Renal pelvis (tissue), 4 donors: ENCODE results near the gene COA1. TPM values are rescaled to one million over a fixed set of nuclear protein-coding genes. Genes with fewer than 3 reads are reported as not detected.
"Not testable (repeated sequence)": the region's sequence is repeated elsewhere in the genome, so short reads cannot be mapped to it uniquely, and the experiment has no call there.

ENCODE experiments used
- DNase-seq: peaks from one replicate; pipeline ENCODE4 v3.0.0-alpha.2; 2013
- polyA plus RNA-seq, 3 donors: library from polyadenylated mRNA; unstranded; fragments of 120-200 nt; gene quantifications; one replicate each; pipeline ENCODE4 v1.2.1, GENCODE V29; 2013; ENCODE audit not compliant: insufficient read length in 3 of 3

Gene COA1
- polyA plus RNA-seq, 3 donors, result 70.2 to 90.1 (median 83.0) TPM

DNA sequence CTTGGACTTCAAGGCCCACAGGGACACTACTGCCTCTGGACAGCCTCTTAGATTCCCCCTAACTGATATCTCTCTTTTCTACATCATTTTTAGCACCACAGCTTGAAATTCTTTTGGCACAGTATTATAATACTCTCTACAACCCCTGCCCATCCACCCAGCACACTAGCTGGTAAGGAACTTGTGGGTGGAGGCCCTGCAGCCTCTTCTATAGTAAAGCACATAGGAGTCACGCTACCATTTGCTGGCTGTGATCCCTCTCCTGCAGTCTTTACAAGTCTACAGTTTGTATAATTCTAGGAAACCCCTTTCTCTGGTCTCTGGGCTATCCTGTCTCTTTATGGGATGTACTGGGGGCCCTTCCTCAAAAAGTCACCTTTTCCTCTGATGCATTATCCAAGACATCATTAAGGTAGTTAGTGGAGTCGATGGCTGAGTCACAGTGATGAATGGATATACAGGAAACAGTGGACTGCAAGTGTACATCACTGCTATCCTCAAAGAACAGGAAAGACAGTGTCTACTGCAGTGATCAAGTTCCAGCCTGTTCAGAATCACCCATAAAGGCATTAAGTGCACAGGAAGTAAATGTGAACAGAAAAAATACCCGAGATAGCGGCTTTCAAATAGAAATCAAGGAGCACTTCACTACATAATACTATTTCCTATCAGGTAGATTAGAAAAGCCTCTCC lies 92.1 kb downstream of the COA1 start:
- no peak for DNase-seq

DNA sequence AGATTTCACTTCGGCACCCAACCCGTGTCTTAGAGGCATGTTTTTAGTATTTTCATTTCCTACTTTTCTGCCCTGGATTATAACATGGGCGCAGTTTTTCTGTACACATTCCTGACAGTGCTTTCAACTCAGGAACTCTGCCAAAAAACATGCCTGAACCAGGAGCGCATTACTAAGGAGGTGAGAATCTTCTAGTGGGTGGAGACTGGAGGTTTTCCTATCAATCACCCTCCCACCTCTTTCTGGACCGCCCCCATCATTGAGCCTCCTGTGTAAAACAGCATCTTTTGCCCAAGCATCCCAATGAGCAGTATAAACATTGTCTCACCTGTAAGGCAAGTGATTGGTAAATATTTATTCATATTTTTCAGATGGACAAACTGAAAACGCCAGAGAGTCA lies 93.2 kb downstream of the COA1 start:
- DNase-seq, result no peak

DNA sequence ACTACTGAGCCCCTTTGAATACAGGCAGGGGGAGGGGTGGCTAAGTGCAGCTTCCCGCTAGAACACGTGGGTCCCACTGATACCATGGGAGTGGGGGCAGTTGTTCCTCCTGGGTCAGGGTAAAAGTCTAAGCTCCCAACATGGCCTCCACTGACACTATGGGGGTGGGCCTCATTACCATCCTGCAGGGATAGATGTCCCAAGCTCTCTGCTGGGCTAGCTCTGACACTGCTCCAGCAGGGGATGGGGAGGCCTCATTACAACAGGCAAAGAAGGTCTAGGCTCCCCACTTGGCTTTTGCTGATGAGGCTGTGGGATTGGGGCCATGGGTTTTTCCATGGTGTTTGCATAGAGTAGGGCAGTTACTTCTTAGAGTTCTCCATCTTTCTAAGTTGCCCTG lies 94.9 kb downstream of the COA1 start:
- DNase-seq, result no peak

DNA sequence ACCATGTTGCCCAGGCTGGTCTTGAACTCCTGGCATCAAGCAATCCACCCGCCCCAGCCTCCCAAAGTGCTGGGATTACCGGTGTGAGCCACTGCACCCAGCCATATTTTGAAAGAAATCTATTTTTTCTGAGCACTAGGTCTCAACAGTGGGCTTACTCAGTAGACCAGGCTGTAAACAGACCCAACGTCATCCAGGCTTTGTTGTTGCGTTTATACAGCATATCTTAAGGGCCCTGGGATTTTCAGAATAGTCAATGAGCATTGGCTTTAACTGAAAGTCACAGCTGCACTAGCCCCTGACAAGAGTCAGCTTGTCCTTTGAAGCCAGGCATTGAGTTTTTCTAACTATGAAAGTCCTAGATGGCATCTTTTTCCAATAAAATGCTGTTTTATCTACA lies 96.6 kb downstream of the COA1 start:
- no peak for DNase-seq

DNA sequence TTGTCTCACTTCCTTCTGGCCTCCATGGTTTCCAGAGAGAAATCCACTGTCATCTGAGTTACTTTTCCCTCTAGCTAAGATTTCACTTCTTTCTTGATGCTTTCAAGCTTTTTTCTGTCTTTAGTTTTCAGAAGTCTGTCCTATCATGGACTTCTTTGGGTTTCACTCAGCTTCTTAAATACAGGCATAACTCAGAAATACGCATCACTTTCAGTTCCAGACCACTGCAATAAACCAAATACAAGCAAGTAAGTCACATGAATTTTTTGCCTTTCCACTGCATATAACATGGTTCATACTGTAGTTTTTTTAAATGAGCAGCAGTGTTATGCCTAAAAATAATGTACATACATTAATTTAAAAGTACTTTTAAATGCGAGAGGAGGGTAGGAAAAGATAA lies 97.8 kb downstream of the COA1 start:
- no peak for DNase-seq

DNA sequence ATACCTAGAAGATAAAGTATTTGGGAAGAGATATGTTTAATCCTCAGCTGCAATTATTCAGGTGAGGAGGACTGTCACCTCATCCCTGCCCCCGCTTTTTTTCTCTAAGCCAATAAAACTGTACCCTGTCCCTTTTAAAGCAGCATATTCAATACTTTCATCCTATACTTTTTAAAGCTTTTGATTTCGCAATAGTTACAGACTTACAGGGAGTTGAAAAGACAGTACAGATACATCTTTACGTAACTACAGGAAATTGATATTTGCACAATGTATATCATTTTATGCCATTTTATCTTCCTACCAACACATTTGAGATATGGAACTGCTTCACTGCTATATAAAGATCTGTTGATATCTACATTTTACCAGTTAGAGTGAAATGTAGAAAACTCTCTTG lies 98.8 kb downstream of the COA1 start:
- no peak for DNase-seq

DNA sequence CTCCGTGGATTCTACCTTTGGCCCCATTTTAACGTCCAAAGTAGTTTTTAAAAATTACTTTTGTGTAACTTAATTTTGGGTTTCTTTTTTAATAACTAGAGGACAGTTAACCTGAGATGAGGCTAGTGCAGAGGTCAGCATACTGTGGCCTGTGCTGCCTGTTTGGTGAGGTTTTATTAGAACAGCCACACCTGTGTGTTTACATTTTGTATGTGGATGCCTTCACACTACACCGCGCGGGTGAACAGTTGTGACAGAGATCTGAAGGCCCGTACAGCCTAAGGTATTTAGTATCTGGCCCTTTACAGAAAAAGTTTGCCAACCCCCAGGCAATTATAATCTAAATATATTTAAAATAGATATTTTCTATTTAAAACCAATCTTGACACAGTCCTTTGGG lies 99.5 kb downstream of the COA1 start:
- no peak for DNase-seq

DNA sequence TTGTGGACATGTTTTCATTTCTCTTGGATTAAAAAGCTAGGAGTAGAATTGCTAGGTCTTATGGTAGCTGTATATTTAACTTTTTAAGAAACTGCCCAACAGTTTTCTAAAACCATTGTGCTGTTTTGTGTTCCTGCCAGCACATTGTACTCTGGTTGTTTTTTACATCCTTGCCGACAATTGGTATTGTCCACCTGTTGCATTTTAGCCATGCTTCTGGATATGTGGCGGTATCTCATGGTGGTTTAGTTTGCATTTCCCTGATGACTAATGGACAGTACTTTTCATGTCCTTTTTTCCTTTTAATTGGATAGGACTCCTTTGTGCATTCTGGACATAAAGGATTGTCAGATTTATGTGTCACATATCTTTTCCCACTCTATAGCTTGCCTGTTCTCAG lies 100.9 kb downstream of the COA1 start:
- DNase-seq, result no peak

DNA sequence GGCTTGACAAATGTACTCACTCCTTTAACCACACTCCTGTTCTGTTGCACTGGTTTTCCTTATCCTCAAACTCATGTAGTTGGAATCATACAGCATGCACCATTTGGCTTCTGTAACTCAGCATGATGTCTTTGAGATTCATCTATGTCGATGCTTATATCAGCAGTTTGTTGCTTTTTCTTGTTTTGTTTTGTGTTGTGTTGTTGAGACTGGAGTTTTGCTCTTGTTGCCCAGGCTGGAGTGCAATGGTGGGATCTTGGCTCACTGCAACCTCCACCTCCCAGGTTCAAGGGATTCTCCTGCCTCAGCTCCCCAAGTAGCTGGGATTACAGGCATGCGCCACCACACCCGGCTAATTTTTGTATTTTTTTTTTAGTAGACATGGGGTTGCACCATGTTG lies 101.5 kb downstream of the COA1 start:
- DNase-seq, result not testable (repeated sequence)

DNA sequence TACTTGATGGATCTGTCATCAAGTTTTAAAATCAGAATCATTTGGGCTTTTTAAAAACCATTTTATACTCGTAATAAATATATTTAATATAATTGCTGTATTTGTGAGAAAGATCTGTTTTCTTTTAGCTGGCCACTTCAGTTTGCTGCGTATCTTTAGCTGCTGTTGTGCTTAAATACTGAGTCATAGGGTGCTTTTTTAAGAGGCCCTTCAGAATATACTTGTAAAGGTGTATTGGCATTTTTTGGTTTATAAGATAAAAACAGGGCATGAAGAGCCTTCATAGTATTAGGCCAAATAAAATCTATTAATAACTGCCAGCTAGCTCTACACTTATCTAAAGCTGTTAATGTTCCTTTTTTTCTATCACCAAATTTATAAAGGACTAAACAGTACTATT lies 102.6 kb downstream of the COA1 start:
- no peak for DNase-seq

DNA sequence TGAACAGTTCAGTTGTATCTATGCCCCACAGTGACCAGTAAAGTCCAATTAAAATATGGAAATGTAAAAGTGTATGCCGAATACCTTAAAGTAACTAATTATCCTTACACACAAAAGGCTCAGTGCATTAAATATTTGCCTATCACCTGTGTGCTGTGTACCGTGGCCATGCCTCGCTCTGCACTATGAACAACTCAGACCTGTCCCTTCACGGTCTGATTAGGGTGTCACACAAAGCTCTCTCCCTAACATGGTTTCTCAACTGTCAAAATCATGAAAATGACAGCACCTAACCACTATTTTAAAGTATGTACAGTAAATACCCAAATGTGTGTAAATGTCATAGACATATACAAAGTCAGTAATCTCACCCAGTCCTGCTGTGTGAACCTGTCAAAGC lies 103.3 kb downstream of the COA1 start:
- no peak for DNase-seq

DNA sequence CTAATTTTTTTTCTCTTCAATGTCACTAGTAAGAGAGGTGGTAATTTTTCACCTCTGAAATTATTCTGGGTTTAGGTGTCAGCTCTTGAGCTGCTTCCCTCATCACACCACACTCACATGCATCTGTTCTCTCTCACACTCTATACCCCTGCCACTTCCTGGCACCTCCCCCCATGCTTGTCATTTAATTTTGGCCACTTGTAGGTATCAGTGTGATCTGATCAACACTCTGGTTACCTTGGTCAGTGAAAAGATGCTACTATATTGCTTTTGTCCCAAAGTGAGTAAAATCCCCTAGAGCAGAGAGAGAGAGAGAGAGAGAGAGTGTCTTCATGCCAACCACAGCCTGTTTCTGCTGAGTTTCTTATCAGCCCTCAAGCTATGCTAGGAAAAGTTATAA lies 103.9 kb downstream of the COA1 start:
- DNase-seq, result no peak

DNA sequence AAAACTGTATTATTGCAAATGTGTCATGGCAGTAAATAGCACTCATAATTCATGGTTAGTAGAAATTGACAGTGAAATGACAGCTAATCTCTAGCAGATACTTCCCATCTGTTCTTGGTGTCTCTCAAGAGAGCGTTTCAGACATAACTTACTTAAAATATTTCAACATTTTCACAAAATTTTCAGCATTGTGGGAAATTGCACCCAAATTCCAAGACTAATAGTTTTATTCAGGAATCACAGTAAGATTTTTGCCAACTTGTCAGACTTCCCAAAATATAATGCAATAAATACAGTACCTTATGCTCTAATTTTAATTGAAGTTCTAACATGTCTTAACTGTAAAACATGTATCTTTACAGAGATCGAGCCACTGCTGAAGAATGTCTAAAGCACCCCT lies 105.2 kb downstream of the COA1 start:
- no peak for DNase-seq

DNA sequence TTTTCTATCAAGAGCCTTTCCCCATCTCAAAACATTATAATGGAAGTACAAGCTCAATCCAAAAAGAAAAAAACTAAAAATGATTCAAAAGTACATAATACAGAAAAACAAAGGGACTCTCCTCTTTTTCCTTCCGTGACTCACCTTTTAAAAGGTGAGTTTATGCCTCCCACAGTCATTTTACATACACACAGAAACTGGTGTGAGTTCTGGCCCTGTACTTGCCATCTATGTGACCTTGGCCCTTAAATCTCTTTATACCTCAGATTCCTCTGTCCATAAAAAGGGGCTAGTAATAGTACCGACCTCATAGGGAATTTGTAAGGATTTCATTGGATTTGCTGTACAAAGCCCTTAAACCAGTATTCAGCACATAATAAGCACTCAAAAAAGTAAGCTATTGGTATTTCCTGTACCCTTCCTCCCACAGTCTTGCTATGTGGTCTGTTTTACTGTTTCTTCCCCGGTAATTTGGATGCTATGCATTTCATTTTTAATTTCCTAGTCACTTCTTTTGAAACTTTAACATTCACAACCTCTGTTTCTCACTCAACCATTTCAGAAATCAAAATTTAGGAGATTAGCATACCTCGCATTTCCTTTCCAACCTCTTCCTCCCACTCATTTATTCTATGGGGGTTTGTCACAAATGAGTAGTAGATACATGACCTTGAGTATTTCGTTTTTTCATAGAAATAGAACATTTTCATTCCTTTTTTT lies 107.4 kb downstream of the COA1 start:
- no peak for DNase-seq

DNA sequence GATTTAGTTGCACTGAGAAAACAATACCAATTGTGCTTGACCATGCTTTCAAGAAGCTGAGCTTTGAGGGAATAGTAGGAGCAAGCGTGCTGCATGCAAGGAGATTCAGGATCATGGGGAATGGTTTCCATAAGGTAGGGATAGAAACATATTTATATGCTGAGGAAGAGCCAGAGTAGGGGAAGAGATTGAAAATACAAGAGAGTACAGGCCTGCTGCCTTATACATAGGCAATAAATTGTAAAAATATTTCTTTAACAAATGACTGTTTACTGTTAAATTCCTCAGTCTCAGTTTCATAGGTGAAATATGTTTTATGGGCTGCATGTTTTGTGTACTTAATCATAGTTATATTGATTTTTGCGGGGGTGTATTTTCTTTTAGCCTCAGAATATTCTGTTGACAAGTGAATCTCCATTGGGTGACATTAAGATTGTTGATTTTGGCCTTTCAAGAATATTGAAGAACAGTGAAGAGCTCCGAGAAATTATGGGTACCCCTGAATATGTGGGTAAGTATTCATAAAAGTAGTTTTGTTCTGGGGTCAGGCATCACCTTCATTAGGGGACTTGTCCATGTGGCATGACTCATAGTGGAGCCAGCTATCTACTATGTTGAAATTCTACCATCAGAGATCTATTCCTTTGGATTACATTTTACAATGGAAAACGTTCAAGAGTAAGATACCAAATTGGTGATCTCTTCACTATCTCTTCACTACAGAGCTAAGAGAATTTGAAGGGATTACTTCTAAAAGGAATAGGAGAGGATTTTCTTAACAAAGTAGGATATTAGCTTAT lies 109.9 kb downstream of the COA1 start:
- DNase-seq, result no peak

DNA sequence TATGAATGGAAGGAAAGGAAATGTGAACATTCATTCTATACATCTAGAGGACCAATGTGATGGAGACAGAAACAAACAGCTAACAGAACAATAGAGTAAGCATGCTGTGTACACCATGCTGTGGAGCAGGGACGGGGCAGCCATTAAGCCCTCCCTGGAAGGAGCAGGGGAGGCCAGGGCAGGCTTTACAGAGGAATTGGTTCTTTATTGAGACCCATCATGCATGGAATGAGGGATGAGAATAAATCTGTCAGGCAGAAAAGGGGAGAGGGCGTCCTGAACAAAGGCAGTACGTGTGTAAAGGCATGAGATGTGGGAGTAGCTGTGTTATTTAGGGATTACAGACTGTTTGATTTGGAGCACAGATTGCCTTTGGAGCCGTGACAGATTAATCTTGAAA lies 111.2 kb downstream of the COA1 start:
- DNase-seq, result peak; percentile 26

DNA sequence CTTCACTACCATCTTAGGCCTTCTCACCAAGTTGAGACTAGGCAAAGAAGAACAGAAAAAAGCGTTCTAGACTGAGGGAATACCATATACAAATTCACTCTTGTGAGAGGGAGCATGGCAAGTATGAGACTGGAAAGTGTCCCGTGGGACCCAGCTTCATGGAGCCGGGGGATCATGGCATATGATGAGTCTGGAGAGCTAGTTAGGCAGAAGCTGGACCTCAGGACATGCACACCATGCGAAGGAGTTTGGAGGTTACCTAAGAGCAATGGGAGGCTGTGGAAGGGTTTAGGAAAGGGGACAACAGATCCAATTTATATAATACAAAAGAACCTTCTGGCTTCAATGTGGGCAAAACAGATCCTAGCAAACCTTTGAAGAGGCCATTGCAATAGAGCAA lies 112.3 kb downstream of the COA1 start:
- no peak for DNase-seq

DNA sequence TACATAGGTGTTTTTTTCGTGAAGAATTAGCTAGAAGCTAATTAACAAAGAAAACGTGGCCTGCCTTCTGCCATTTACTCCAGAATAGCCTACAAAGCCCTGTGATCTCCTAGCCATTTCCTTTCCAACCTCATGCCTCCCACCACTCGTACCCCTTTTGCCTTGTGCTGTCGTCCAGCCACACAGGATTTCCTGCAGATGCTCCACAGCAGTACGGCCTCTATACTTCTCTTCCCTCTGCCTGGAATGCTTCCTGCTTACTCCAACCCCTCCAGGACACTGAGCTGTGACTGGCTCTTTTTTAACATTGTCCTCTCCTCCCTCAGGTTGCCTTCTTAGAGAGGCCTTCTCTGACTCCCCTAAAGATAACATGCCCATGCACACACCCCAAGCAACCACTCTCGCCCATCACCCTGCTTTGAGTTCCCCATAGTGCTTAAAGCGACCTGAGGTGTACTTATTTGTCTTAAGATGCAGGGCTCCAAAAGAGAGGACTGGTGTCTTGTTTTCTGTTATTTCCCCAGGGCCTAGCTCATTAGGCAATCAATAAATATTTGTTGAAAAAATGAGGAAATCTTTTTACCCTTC lies 113.7 kb downstream of the COA1 start:
- DNase-seq, result no peak

DNA sequence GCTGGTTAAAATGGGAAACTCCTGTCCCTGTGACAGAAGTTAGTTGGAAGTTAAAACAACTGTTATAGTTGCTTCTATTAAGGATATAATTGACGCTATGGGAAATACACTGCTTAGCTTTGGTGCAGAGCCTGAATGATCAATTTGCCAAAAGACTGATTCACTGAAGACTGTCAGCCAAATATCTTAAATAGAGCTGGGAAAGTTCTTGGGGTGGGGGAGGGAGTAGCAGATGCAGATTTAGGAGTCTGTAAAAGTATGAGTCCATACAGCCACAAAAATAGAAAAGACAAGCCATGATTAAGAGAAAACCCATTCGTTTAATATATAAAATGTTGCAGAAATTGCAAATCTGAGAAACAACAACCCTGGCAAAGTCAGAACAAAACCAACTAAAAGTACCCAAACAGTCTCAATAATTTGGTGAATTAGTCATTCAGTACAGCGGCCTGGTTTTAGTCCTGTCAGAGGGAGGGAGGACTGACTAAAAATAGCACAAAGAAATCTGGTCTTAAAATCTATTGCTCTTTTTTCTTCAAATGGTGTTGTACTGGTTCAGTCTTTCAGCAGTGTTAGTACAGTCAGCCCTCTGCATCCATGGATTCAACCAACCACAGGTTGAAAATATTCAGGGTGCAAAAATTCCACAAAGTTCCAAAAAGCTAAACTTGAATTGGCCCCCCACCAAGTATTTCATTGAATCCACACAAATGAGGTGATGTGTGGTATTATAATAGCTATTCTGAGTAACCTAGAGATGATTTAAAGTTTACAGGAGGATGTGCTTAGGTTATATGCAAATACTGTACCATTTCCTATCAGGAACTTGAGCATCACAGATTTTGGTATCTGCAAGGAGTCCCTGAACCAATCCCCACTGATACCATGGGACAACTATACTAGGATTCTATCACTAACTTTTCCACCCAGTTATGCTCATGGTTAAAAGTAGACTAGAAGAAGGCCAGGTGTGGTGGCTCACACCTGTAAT lies 116.4 kb downstream of the COA1 start:
- DNase-seq, result no peak

DNA sequence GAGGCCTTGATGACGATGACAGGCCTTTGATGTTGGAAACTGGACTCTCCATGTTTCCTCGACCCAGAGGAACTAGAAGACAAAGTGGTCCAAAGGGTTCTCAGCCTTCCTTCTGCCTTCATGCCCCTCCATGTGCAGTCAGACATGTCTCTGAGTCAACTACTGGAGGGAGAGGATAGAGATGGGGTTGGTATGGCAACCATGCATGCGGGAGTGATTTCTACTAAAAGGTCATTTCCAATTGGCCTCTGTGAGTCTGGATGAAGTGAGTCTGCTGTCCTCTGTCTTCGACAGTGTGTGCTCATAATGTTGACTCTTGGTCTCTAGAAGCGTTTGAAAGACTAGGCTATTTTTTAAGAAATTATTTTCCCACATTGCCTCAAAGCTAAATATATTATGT lies 117.2 kb downstream of the COA1 start:
- DNase-seq, result no peak

DNA sequence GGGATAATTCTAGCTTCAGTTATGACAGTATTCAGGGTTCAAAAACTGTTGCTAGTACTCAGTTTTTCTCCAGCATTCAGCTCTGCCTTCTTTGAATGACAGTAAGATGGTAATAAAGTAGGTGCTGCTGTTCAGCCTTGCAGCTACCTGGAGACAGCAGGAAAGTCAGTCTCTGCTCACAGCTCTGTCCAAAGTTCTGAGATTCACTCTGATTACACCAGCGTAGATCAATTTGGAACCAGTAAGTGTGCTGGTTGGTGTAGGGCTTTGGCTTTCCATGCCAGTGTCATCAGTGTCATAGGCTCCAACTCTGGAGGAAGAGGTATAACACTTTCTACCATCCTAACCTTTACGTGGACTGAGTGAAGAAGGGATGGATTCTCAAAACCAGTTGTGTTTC lies 120.2 kb downstream of the COA1 start:
- DNase-seq, result no peak
